ENCODE data around the gene PALLD.

GRCh38 chr4:168800926-168801325, 304.1 kb downstream of the PALLD start:
- TF ChIP-seq CTCF (IDR thresholded peaks at IDR 0.05), result no peak
- no peak for TF ChIP-seq POLR2A (IDR thresholded peaks at IDR 0.05)

All from esophagus squamous epithelium (tissue), 4 donors.